ENCODE results near the gene RHBDL3. TPM values are rescaled to one million over a fixed set of nuclear protein-coding genes. Genes with fewer than 3 reads are reported as not detected.

The RHBDL3 gene
- total and polyA plus RNA-seq, 10 of the 15 experiments (the other 5 are each of a cell fraction or from before 2014, with no cell fraction given) = 0.04 to 0.24 (median 0.04) TPM; not detected in 5

- Histone ChIP-seq H3K4me2 (ENCODE audit: control insufficient read depth, insufficient read depth) (no peak overlapping the region), H3K4me3 (no peak overlapping the region), H4K20me1 (ENCODE audit: control insufficient read depth, insufficient read depth) (no peaks in the 10 kb centered on the region; the same call in 1 of the 2 replicates), H3K79me2 (ENCODE audit: control insufficient read depth, insufficient read depth, low read length) (peaks cover 1% of the 10 kb centered on the region), H3K4me1 (ENCODE audit: control insufficient read depth, insufficient read depth, low read length) (no peaks in the 10 kb centered on the region), H3K27ac (ENCODE audit: control insufficient read depth, insufficient read depth) (no peak overlapping the region), H3K9me3 (replicated peaks; ENCODE audit: control insufficient read depth, insufficient read depth, low read length) (no peaks in the 10 kb centered on the region), H2AFZ (ENCODE audit: control insufficient read depth, low read depth, low read length) (no peak overlapping the region), H3K9ac (ENCODE audit: control insufficient read depth, insufficient read depth, low read length) (no peak overlapping the region), H3K27me3 (replicated peaks in 1 of 2; ENCODE audit: control insufficient read depth in 2 of 2, insufficient read depth in 2 of 2, low read length in 1 of 2) (no peaks in the 10 kb centered on the region), H3K36me3 (ENCODE audit: control insufficient read depth in 2 of 2, insufficient read depth in 2 of 2, low read length in 1 of 2) (peaks cover 12 to 51% of the 10 kb centered on the region in 2 experiments)
- no TSS peak for BruUV-seq (replicated peaks)
- in situ Hi-C loops (cut with MboI) (no loop called here), intact Hi-C loops (cut with micrococcal nuclease; ENCODE audit: unreplicated experiment) (no loop called here)
- DNase-seq (ENCODE audit: low read depth, low spot score) (no peak), ATAC-seq (no peak), FAIRE-seq (no peak)
- ChIA-PET SMC1A (ENCODE audit: uncharacterized antibody, unreplicated experiment) (interaction anchor here (0.8 to 1.0 kb wide), 2 partner anchors 10 to 19 kb away, joined by 3 read pairs; no protein-coding TSS in a partner anchor), RAD21 (ENCODE audit: unreplicated experiment) (no interaction called here), POLR2A (interaction anchor here (1.6 kb wide), 1 partner anchor 19 kb away, joined by 4 read pairs; no protein-coding TSS in a partner anchor), CTCF (interaction anchor here (1.3 to 1.5 kb wide), 3 partner anchors 10 to 74 kb away, joined by 3 to 5 read pairs (median 4); partner anchors contain the start of gene PSMD11)
- no peak for TF ChIP-seq NFIC (IDR thresholded peaks at IDR 0.05; ENCODE audit: low read depth, low read length)
- no peak for TF ChIP-seq MYC (IDR thresholded peaks at IDR 0.05; ENCODE audit: insufficient read depth, insufficient read length, insufficient replicate concordance, low read length, severe bottlenecking)
- TF ChIP-seq FOXM1 (IDR thresholded peaks at IDR 0.05; ENCODE audit: low read depth, low read length) = no peak
- no peak for TF ChIP-seq TCF12 (IDR thresholded peaks at IDR 0.05; ENCODE audit: low read depth, low read length)
- no peak for TF ChIP-seq ELK1 (IDR thresholded peaks at IDR 0.05; ENCODE audit: low read depth, low read length)
- TF ChIP-seq ZBTB40 (IDR thresholded peaks at IDR 0.05; ENCODE audit: borderline replicate concordance) = no peak
- no peak for TF ChIP-seq ZBTB11 (CRISPR knock-in tag; IDR thresholded peaks at IDR 0.05)
- TF ChIP-seq HCFC1 (IDR thresholded peaks at IDR 0.05; ENCODE audit: low read length) = no peak
- no peak for TF ChIP-seq NKRF (conservative IDR thresholded peaks at IDR 0.05)
- WGBS (ENCODE audit: insufficient coverage, insufficient replicate concordance, low lambda C conversion rate, missing lambda C conversion rate) = 0% methylated on average over 1 of the region's 1 CpG
Measured at GRCh38 chr17:32370426-32370825, 104.8 kb downstream of the RHBDL3 start.
